GM10266 (cell line): ENCODE data around the gene MDC1.

ENCODE experiments used
- DNase-seq: peaks from one replicate; pipeline ENCODE4 v3.0.0; 2012; ENCODE audit errors: extremely low spot score
- TF ChIP-seq, protein P1 (sequence below): IDR thresholded peaks from 2 replicates; pipeline ENCODE4 v1.5.1; 2012; ENCODE audit warnings: mild to moderate bottlenecking, low read depth; ENCODE audit not compliant: control insufficient read depth, insufficient read depth; ENCODE audit errors: missing control alignments

MDC1 gene

GRCh38 chr6:30735668-30736314, 18.7 kb upstream of the MDC1 start:
- TF ChIP-seq, protein P1, sequence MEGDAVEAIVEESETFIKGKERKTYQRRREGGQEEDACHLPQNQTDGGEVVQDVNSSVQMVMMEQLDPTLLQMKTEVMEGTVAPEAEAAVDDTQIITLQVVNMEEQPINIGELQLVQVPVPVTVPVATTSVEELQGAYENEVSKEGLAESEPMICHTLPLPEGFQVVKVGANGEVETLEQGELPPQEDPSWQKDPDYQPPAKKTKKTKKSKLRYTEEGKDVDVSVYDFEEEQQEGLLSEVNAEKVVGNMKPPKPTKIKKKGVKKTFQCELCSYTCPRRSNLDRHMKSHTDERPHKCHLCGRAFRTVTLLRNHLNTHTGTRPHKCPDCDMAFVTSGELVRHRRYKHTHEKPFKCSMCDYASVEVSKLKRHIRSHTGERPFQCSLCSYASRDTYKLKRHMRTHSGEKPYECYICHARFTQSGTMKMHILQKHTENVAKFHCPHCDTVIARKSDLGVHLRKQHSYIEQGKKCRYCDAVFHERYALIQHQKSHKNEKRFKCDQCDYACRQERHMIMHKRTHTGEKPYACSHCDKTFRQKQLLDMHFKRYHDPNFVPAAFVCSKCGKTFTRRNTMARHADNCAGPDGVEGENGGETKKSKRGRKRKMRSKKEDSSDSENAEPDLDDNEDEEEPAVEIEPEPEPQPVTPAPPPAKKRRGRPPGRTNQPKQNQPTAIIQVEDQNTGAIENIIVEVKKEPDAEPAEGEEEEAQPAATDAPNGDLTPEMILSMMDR = no peak
- DNase-seq = peak; percentile 34

GRCh38 chr6:30732237-30732943, 15.3 kb upstream of the MDC1 start:
- TF ChIP-seq, protein P1 = no peak
- DNase-seq = no peak

GRCh38 chr6:30730601-30731435, 13.7 kb upstream of the MDC1 start:
- peak; percentile 77 for DNase-seq
- TF ChIP-seq, protein P1 = peak; percentile 90

GRCh38 chr6:30727920-30728553, 11.0 kb upstream of the MDC1 start:
- TF ChIP-seq, protein P1 = no peak
- no peak for DNase-seq

- TF ChIP-seq, protein P1 = no peak
- DNase-seq = no peak
Measured at GRCh38 chr6:30726506-30727413, 9.7 kb upstream of the MDC1 start.
